GM21825 (cell line): Measurements from ENCODE around the gene GPS2.

Experiments used
- ATAC-seq: cut with Tn5 transposase; IDR thresholded peaks from one replicate; pipeline ENCODE4 v1.9.1; 2021; ENCODE audit warnings: mild to moderate bottlenecking, moderate library complexity; ENCODE audit not compliant: unreplicated experiment

The GPS2 gene

GRCh38 chr17:7321466-7321865 lies 6.3 kb upstream of the GPS2 start:
- ATAC-seq = no peak

GRCh38 chr17:7318121-7318860 lies 3.1 kb upstream of the GPS2 start:
- ATAC-seq = no peak

GRCh38 chr17:7317161-7317803 lies 2.1 kb upstream of the GPS2 start:
- no peak for ATAC-seq

GRCh38 chr17:7315570-7316235 lies 543 bp upstream of the GPS2 start:
- ATAC-seq = no peak

GRCh38 chr17:7313890-7314718 lies 1.1 kb downstream of the GPS2 start:
- ATAC-seq = no peak

GRCh38 chr17:7313088-7313889 lies 1.9 kb downstream of the GPS2 start:
- ATAC-seq = no peak

- ATAC-seq = no peak
Observed at GRCh38 chr17:7312432-7313087, 2.6 kb downstream of the GPS2 start.

- no peak for ATAC-seq
Observed at GRCh38 chr17:7311110-7311705, 4.0 kb downstream of the GPS2 start.

GRCh38 chr17:7309628-7310027 lies 5.5 kb downstream of the GPS2 start:
- ATAC-seq = no peak

- ATAC-seq = peak; percentile 25
Observed at GRCh38 chr17:7308625-7309433, 6.3 kb downstream of the GPS2 start.

GRCh38 chr17:7307686-7308624 lies 7.2 kb downstream of the GPS2 start:
- ATAC-seq = no peak

GRCh38 chr17:7306911-7307685 lies 8.1 kb downstream of the GPS2 start, which contains the start of gene EIF5A:
EIF5A (plus strand) TSS chr17:7307628; CDS start chr17:7309636, 2,008 bp downstream.
- peak; percentile 61 for ATAC-seq

- ATAC-seq = no peak
Observed at GRCh38 chr17:7304179-7304578, 11.0 kb downstream of the GPS2 start.

- ATAC-seq = no peak
Observed at GRCh38 chr17:7296189-7296861, 18.8 kb downstream of the GPS2 start.

- no peak for ATAC-seq
Observed at GRCh38 chr17:7295230-7296180, 19.7 kb downstream of the GPS2 start.
